NCI-H446 (cell line): Measurements from ENCODE around the gene GJB2.

ENCODE experiments used
- DNase-seq, 2 experiments: peaks; one replicate each; lab custom pipeline; 2025; lab: John Stamatoyannopoulos, UW

Gene GJB2

GRCh38 chr13:20141238-20142022 lies 51.3 kb downstream of the GJB2 start:
- DNase-seq = no peak

- no peak for DNase-seq
These were observed 52.3 kb downstream of the GJB2 start for GRCh38 chr13:20140487-20140886.

GRCh38 chr13:20137875-20138274 lies 54.9 kb downstream of the GJB2 start:
- no peak for DNase-seq
